AG04450 (cell line): ENCODE measurements around the gene BMP8B. TPM values are rescaled to one million over a fixed set of nuclear protein-coding genes. Genes with fewer than 3 reads are reported as not detected.

ENCODE experiments used
- CTCF ChIA-PET: fragments of 300-600, 350-600 bp; formaldehyde crosslinking; extraction: SDS; loops from one replicate; lab custom pipeline; 2022; ENCODE audit warnings: antibody characterized with exemption, inconsistent platforms; lab: Charles Lee
- POLR2A ChIA-PET: fragments of 350-600 bp; formaldehyde crosslinking; extraction: SDS; loops from one replicate; lab custom pipeline; 2021; ENCODE audit warnings: antibody characterized with exemption, inconsistent platforms; lab: Yijun Ruan, JAX
- DNase-seq: peaks from one replicate; pipeline ENCODE4 v3.0.0-alpha.2; 2011; ENCODE audit warnings: low read depth, low spot score
- H3K27ac ChIP-seq: one replicate; pipeline ENCODE4 v1.5.1; 2012; ENCODE audit warnings: low read depth, low read length, control low read depth
- H3K27me3 ChIP-seq: one replicate; pipeline ENCODE4 v1.6.0; 2012; ENCODE audit warnings: low read length; ENCODE audit not compliant: control insufficient read depth, insufficient read depth
- H3K4me3 ChIP-seq: 2 replicates; pipeline ENCODE4 v1.5.1; 2011; ENCODE audit warnings: mild to moderate bottlenecking, low read depth, low read length, control low read depth
- H3K9me3 ChIP-seq: 2 replicates; pipeline ENCODE4 v1.5.1; 2012; ENCODE audit warnings: low read length; ENCODE audit not compliant: control insufficient read depth, insufficient read depth
- polyA plus RNA-seq: library from polyadenylated mRNA; depleted of rRNA; stranded (reverse); fragments of >200 nt; gene quantifications from 2 replicates; pipeline ENCODE4 v1.2.3, GENCODE V29; 2011
- TF ChIP-seq, protein P1 (sequence below): IDR thresholded peaks from 2 replicates; pipeline ENCODE4 v1.5.1; 2011; ENCODE audit warnings: low read depth, low read length, control low read depth, inconsistent platforms

BMP8B gene
- polyA plus RNA-seq, 1 experiment = not detected

- Histone ChIP-seq H3K27me3 (no peaks in the 10 kb centered on the region), H3K4me3 (no peak overlapping the region), H3K27ac (no peak overlapping the region), H3K9me3 (no peaks in the 10 kb centered on the region)
- ChIA-PET POLR2A (no interaction called here), CTCF (no interaction called here)
- DNase-seq = no peak
- TF ChIP-seq, protein P1, sequence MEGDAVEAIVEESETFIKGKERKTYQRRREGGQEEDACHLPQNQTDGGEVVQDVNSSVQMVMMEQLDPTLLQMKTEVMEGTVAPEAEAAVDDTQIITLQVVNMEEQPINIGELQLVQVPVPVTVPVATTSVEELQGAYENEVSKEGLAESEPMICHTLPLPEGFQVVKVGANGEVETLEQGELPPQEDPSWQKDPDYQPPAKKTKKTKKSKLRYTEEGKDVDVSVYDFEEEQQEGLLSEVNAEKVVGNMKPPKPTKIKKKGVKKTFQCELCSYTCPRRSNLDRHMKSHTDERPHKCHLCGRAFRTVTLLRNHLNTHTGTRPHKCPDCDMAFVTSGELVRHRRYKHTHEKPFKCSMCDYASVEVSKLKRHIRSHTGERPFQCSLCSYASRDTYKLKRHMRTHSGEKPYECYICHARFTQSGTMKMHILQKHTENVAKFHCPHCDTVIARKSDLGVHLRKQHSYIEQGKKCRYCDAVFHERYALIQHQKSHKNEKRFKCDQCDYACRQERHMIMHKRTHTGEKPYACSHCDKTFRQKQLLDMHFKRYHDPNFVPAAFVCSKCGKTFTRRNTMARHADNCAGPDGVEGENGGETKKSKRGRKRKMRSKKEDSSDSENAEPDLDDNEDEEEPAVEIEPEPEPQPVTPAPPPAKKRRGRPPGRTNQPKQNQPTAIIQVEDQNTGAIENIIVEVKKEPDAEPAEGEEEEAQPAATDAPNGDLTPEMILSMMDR = no peak
Observed at GRCh38 chr1:39755965-39756659, 32.6 kb downstream of the BMP8B start.

GRCh38 chr1:39754906-39755504 lies 33.7 kb downstream of the BMP8B start:
- CTCF ChIA-PET = no interaction called here
- POLR2A ChIA-PET = no interaction called here

GRCh38 chr1:39754026-39754570 lies 34.6 kb downstream of the BMP8B start:
- POLR2A ChIA-PET = no interaction called here
- no peak for DNase-seq
- Histone ChIP-seq H3K4me3 (no peak overlapping the region), H3K9me3 (no peaks in the 10 kb centered on the region), H3K27me3 (no peaks in the 10 kb centered on the region), H3K27ac (no peak overlapping the region)
- TF ChIP-seq, protein P1 = no peak
- CTCF ChIA-PET = no interaction called here

More at GRCh38 chr1:39754906-39755504, 33.7 kb downstream of the BMP8B start:
- no peak for DNase-seq
- Histone ChIP-seq H3K9me3 (no peaks in the 10 kb centered on the region), H3K27me3 (no peaks in the 10 kb centered on the region), H3K4me3 (no peak overlapping the region), H3K27ac (no peak overlapping the region)
- TF ChIP-seq, protein P1 = no peak

DNA sequence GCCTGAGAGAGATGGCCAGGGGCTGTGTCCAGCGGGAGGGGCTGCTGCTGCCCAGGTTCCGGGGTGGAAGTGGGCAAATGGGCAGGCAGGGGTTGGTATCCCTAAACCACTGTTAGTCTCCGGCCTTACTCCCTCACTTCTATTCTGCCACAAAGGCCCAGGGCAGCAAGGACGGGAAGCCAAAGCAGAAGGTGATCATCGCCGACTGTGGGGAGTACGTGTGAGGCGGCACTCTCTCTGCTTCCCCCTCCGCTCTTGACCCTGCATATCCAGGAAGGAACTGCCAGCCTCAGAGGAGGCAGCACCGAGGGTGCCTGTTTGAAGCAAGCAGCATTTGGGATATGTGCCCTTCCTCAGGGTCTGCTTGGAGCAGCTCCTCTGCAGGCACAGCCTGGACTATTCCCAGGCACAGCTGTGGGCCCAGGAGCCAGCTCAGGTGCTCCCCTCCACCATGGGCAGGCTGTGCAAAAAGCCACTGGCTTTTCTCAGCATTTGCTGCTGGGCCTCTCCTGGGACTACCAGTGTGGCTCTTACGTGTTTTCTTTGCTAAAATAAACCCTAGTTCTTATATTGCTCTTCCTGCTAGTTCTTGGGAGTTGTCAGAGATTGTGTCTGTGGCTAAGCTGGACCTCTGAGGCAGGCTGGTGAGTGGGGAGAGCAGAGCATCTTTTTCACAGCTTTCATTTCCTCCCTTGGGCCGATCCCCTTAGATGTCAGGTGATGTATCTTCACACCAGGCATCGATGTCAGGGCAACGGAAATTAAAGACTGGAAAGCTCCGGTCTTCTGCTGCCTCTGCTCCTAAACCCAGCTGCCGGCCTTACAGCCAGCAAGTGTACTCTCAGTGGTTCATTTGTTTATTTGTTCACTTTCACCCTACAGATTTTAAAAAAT lies 35.3 kb downstream of the BMP8B start:
- Histone ChIP-seq H3K4me3 (no peak overlapping the region), H3K27me3 (no peaks in the 10 kb centered on the region), H3K9me3 (no peaks in the 10 kb centered on the region), H3K27ac (no peak overlapping the region)
- CTCF ChIA-PET = no interaction called here
- DNase-seq = no peak
- POLR2A ChIA-PET = interaction anchor here (0.6 kb wide), 1 partner anchor 45 kb away, joined by 3 read pairs; no protein-coding TSS in a partner anchor
- TF ChIP-seq, protein P1 = no peak
